ENCODE measurements around the gene MYCN.
"Not testable (repeated sequence)": the region's sequence is repeated elsewhere in the genome, so short reads cannot be mapped to it uniquely, and the experiment has no call there.

Gene MYCN

DNA sequence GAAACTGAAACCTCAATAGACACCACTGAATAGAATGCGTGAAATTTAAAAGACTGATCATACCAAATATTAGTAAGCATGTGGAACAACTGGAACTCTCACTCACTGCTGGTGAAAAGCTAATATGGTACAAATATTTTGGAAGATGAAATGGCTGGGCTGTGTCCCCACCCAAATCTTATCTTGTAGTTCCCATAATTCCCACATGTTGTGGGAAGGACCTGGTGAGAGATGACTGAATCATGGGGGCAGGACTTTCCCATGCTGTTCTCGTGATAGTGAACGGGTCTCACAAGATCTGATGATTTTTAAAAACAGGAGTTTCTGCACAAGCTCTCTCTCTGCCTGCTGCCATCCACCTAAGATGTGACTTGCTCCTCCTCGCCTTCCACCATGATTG lies 32.0 kb upstream of the MYCN start:
- no peak for DNase-seq

DNA sequence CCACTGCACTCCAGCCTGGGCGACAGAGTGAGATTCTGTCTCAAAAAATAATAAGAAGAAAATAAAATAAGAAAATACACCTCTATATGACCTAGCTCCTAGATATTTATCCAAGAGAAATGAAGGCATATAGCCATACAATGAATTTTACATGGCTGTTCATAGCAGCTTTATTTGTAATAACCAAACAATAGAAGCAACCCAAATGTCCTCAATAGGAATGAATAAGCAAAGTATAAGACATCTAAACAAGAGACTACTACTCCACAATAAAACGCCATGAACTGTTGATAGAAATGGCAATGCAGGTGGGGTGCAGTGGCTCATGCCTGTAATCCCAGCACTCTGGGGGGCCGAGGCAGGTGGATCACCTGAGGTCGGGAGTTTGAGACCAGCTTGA lies 31.2 kb upstream of the MYCN start:
- DNase-seq: no peak

DNA sequence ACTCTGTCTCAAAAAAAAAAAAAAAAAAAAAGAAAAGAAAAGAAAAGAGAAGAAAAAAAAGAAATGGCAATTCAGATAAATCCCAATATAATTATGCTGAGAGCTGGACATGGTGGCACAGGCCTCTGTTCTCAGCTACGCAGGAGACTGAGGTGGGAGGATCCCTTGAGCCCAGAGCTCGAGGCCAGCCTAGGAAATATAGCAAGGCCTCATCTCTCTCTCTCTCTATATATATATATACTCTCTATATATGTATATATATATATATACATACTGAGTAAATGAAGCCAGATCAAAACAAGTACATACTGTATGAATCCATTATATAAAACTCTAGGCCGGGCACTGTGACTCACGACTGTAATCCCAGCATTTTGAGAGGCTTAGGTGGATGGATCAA lies 30.6 kb upstream of the MYCN start:
- DNase-seq: no peak

DNA sequence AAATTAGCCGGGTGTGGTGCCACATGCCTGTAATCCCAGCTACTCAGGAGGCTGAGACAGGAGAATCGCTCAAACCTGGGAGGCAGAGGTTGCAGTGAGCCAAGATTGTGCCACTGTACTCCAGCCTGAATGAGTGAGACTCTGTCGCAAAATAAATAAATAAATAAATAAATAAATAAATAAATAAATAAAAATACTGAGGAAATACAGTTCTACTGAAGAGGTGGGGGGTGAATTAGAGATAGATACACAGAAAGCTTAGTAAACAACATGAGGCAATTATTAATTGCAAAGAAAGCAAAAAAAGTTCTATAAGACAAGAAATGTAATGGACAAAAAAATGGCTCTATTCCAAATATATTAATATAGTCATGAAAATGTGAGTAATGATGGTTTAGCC lies 29.1 kb upstream of the MYCN start:
- DNase-seq: not testable (repeated sequence)

DNA sequence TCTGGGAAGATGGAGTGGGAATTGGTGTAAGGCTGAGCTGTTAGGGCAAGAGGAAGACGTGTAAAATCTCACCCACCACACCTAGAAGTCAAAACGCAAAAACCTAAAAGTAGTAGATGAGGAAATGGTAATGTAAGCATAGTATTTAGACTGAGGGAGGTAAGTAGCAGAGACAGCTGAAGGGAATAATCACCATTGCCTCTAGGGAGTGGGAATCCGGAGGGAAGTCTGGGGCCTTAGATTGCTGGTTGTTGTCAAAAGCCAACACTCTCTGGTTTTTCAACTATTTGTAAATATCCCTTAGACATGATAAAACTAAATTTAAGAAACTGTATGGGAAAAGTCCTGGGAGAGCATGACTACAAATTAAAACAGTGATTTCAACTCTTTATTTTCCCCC lies 28.7 kb upstream of the MYCN start:
- no peak for DNase-seq

DNA sequence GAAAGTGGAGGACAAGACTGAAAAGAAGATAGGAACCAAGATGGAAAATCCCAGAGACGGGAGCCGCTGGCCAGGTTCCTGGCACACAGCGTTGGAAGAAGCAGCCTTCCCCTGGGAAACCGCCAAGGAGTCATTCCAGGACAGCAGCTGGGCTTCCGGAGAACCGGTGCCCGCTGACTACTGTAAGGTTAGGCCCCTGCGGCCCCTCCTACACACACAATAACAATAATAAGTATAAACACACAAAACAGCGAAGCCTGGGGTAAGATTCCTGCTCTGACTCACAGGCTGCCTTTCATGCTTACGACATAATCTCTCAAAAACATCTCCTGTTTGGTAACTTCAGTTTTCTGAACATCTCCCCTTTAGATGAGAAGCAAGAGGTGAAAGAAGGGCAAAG lies 28.1 kb upstream of the MYCN start:
- no peak for DNase-seq

DNA sequence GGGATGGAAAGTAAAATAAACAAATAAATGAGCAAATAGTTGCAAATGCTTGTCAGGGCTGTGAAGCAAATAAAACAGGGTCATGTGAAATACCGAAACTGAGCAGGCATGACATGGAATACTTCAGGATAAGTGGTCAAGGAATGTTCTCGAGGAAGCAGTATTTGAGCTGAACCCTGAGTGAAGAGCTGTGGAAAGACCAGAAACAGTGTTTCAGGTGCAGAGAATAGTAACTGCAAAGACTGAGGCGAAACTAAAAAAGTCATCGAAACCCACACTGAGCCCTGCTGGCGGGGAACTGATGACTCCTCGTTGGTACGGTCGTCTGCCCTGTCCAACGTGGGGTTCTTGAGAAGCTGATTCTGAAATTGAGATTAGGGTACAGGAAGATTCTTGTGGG lies 27.2 kb upstream of the MYCN start:
- DNase-seq: no peak

DNA sequence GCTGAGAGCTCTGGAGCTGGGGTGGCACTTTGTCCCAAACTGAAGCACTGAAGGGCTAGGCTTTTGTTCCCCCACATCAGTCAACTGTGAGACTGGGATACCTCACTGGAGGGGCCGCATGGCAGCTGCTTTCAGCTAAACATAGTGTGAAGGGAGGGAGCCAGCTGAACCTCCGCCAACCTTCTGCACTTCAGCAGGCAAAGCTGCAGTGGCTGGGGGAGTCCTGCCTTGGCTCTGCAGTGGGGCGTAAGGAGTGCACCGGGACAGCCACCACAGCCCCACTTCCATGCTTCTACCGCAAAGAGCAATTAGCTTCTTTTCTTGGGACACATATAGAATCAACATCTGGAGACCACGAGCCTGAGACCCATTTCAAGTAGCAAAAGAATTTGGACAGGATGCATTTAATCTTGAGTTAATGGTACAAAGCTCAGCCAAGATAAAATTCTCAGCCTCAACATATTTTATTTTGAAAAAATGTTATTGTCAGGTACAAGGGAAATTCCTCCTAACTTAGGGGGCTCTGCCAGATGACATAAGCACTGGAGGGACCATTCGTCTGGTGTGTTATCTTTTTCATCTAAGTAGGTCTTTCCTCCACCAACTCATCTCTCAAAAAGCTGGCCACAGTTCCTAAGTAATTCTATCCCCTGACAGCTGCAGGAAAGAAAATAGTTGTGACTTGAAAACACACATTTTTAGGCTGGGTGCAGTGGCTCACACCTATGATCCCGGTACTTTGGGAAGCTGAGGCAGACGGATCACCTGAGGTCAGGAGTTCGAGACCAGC lies 25.6 kb upstream of the MYCN start:
- no peak for DNase-seq

DNA sequence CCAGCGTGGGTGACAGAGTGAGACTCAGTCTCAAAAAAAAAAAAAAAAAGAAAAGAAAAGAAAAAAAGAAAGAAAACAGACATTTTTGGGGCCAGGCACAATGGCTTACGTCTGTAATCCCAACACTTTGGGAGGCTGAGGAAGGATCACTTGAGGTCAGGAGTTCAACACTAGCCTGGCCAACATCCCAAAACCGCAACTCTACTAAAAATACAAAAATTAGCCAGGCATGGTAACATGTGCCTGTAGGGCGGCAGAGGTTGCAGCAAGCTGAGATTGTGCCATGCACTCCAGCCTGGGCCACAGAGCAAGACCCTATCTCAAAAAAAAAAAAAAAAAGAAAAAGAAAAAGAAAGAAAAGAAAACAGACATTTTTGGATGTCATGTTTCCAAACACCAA lies 24.8 kb upstream of the MYCN start:
- not testable (repeated sequence) for DNase-seq

DNA sequence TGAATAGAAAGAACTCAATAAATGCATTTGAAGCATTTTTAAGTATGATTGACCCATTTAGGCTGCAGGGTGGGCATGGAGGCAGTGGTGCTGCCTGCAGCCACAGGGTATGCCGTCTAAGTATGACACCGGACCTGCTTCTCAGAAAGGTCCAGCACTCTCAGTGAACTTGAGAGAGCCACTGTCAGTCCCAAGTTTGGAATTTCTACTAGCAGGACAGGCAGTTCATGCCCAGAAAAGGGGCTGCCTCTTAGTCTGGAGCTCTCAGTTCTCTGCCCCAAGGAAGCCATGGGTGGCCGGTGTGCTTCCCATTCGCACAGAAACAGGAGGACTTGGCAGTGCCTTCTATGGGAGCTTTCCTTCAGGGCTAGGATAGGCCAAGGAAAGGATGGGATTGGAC lies 24.0 kb upstream of the MYCN start:
- no peak for DNase-seq

DNA sequence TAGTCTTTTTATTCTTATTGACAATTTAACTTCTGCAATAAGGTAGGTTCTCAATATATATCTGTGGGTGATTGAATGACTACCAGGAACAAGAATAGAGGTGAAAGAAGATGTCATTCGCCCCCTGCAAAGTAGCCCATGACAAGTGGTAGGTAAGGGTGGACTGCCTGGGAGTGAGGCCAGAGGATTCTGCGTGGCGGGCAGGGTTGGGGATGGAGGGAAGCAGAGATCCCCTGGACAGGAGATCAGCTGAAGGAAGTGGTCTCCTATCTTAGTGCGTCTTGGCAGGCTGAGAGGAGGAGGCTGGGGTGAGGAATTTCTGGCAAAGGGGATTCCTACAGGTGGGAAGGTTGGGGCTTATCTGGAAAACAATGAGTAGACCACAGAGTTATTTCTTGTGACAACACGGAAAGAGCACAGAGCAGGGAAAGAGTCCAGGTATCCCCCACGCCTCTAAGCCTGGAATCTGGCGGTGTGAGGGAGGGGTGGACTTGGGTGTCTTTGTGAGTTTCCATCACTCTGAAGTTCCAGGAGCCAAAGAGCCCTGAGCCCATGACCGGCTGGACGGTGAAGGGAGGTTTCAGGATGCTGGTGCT lies 21.5 kb upstream of the MYCN start:
- DNase-seq: no peak

DNA sequence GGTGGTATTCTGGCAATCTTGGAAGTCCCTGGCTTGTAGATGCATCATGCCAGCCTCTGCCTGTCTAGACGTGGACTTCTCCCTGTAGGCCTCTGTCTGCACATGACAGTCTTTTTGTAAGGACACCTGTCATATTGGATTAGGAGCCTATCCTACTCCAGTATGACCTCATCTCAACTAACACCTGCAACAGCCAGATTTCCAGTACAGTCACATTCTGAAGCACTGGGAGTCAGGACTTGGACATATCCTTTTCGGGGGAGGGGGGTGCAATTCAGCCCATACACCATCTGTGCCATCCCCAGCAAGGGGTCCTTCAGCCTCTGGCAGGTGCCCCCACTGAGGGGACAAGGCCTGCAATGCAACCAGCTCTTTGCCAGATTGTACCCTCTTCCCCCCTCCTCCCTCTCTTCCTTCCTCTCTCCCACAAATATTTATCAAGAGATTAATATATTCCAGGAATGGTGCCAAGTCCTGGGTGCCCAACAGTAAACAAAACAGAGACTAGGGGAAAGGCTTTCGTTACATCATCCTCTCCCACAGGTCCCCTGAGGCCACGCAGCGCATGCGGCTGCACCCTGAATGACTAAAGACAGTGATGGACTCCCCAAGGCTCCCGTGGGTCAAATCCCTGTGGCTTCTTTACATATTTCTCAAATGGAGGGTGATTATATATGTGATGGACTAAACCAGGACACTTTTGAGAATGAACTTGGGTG lies 20.5 kb upstream of the MYCN start:
- no peak for DNase-seq

DNA sequence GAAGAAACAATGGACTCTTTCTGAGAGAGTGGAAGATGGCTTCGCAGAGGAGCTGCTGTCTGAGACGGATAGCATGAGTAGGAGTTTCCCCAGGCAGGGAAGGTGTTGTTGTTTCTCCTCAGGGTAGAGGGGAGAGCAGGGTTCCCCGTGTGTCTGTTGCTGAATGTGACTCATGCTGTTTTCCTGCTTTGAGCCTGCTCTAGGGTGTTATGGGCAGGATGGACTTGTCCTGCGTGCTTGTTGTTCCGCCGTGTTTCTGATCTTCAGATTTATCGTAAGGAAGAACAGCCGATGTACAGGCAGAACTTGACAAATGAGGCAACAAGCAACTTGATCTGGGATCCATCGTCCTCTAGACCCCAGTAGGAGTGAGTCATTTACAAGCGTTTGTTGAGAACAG lies 19.7 kb upstream of the MYCN start:
- DNase-seq: no peak

DNA sequence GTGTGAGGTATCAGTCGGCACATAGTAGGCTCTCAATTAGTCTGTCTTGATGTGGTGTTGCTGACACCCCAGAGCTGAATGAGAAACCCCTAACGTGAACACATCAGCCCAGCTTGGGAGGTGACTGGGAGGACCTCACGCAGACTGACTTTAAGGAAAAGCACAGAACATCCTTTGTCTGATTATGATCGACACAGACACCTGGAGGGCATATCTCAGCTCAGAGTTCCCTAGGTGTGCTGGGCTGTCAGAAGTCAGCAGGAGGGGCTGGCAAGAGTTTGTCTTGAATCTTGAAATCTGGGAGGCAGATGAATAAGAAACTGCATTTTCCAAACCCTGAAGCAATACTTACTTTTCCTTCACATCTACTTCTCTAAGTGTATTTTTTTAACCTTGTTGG lies 16.8 kb upstream of the MYCN start:
- no peak for DNase-seq

DNA sequence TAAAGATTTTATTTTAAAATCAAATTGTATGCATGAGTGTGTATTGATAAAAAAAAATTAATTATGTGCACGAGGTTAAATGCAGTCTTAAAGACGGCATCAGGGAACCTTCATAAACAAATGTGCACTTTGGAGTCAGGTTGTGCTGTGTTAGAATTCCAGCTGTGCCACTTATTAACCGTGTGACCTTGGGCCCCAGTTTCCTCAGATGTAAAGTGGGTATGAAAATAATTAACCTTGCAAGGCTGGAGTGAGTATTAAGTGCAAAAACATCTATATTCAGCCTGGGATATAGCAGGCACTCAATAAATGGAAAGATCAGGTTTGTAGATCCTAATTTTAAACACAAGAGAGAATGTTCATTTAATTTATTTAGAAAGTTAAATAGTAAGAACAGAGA lies 14.5 kb upstream of the MYCN start:
- no peak for DNase-seq

DNA sequence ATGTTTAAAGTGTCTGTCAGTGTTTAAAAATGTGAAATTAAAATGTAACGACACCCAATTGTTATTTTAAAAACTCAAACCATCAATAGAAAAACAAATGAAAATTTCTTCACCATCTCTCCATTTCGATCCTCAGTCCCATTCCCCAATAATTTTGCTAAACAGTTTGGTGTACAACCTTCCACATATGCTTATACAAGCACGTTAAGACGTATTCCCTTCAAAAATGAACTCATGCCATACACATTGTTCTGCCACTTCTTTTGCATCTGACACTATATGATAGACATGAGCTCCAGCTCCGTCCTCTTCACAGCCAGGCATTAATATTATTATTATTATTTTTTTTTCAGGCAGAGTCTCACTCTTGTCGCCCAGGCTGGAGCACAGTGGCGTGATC lies 14.1 kb upstream of the MYCN start:
- no peak for DNase-seq

DNA sequence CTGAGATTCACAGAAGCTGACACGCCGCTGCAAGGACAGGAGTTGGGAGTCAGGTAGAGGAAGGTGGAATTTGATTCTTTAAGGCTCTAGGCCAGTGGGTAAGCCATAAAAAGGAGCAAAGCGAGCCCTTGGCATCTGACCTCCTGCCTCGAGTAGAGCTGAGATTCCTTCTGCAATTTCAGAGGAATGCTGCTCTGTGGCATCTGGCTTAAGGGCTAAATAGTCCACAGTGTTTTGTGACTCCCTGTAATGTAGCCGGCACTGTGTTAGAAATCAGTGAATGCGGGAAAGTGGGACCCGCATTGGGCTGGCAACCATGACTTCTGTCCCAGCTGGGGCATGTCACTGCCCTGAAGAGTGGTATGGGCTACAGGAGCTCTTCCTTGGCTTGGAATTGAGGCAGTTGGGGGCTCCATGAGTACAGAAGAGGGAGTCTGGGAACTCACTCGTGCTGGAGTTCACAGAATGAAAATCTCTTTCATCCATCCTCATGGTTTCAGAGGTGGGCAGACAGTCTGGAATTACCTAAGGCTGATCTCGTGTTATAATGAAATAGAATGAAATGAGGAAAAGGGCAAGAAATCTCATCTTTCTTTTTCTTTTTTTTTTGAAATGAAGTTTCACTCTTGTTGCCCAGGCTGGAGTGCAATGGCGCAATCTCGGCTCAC lies 12.7 kb upstream of the MYCN start:
- DNase-seq: no peak

DNA sequence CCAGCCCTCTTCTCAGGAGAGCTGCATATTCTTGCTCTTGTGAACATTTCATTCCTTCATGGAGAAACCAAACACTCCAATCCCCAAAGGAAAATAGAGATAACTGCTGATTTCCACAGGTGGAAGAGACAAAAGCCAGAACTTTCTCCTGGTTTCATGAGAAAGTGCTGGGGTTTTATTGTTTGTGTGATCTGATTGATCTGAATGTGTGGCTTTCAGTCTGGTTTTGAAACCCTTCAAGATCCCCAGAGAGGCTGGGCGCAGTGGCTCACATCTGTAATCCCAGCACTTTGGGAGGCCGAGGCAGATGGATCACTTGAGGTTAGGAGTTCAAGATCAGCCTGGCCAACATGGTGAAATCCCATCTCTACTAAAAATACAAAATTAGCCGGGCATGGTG lies 11.3 kb upstream of the MYCN start:
- not testable (repeated sequence) for DNase-seq

DNA sequence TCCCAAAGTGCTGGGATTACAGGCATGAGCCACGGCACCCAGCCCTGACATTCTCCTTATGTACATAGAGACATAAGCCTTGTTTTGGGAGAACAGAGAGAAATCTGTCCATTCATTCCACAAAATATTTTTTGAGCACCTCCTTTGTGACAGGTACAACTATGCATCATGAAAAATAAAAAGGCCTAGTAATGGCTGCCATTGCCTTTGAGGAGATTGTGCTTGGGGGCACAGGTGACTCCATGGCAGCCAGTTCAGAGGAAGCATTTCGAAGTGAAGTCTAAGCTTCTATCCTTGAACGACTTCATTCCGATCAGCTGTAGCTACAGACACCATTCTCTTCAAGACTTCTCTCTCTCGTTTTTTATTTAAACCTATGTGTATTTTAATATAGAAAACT lies 10.5 kb upstream of the MYCN start:
- DNase-seq: no peak

DNA sequence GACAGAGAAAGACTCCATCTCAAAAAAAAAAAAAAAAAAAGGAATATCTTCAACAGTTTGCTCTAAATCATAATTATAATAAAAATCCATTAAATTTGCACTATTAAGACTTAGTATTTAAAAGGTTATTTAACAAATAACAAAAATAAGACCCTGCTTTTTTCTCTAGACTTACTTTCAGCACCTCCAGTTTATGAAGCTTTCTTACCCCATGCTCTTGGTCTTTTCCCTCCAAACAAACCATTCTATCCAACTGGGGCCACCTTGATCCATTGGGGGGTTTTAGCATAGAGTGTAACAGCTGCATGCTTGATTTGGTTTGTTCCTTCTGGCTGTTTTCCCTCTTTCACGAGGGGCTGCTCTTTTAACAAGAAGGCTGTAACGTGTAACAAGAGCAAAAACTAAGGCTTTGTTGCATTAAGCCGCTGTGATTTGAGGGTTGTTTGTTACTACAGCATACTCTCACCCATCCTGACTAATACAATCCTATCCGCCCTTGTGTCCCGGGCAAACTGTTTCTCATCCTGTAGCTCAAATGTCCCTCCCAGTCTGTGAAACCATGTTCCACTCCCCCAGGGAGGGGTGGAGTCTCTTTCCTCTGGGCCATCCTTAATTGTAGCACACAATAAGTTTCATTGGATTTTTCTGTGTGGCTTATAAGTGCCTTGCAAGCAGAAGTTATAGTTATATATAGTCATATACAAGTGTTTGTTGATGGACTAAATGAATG lies 9.6 kb upstream of the MYCN start:
- DNase-seq: no peak

DNA sequence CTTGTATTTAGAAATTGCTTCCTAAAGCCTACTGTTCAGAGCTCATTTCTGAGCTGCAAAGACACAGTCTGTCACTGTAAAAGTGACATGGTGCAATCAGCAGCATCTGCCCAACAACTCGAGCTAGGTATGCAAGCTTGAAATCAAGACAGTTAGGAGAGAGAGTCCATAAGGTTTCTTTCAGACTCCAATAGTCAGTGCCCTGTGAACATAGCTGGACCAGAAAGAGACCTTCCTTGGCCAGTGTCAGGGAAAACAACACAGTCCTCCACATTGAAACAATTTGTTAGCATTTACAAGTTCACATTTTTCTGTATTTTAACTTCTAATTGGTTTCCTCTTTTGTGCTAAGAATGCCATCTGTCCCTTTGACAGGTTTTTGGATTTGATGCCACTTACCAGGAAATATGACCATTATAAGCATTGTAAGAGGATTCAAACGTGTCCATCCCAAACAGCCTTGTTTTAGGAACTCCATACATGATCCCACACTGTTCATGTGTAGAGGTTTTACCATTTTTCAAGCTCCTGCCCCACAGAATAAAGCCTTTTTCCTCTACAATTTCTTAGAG lies 8.9 kb upstream of the MYCN start:
- DNase-seq: no peak

DNA sequence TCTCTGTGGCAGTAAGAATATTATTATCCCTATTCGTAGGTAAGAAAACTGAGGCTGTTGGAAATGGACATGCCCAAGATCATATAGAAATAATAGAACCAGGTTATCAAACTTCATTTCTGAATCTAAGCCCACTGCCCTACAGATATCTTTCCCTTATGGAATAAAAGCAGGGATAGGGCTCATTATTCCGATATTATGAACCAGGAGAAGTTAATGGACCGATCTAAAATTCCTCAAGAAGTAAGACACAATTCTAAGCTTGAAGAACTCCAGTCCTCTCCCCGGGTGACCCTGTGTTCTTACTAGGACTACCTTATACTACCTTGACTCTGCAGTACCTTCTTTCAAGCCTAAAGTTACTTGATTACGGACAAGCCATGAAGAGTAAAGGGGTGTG lies 8.4 kb upstream of the MYCN start:
- DNase-seq: no peak

Data from NCI-H2081 (cell line).